OCI-LY1 (cell line): Measurements from ENCODE around the gene ACADM.

Experiments used
- H2AFZ ChIP-seq: fragments of 200-600 bp; sonication (generic), shearing (Covaris generic); 2 replicates; pipeline ENCODE4 v1.6.0; 2014; ENCODE audit warnings: antibody characterized with exemption, mild to moderate bottlenecking, low read length
- H3F3A ChIP-seq: fragments of 200-600 bp; sonication (generic), shearing (Covaris generic); 2 replicates; pipeline ENCODE4 v1.6.0; 2014; ENCODE audit warnings: mild to moderate bottlenecking, antibody characterized with exemption, low read length, moderate library complexity; ENCODE audit not compliant: insufficient read depth
- H3K27ac ChIP-seq: fragments of 200-600 bp; sonication (generic); 2 replicates; pipeline ENCODE4 v1.5.1; 2014; ENCODE audit warnings: low read length, mixed run types, mild to moderate bottlenecking, low read depth; ENCODE audit not compliant: poor library complexity, severe bottlenecking
- H3K27me3 ChIP-seq: fragments of 200-600 bp; sonication (generic); 2 replicates; pipeline ENCODE4 v1.6.0; 2014; ENCODE audit warnings: antibody characterized with exemption, mild to moderate bottlenecking, low read length, moderate library complexity; ENCODE audit not compliant: insufficient read depth
- H3K36me3 ChIP-seq: fragments of 200-600 bp; sonication (generic); 2 replicates; pipeline ENCODE4 v1.6.1; 2014; ENCODE audit warnings: mild to moderate bottlenecking, antibody characterized with exemption, low read length, moderate library complexity, mixed read lengths; ENCODE audit not compliant: insufficient read depth
- H3K4me1 ChIP-seq: fragments of 200-600 bp; sonication (generic); 2 replicates; pipeline ENCODE4 v1.5.1; 2014; ENCODE audit warnings: mild to moderate bottlenecking, low read length, moderate library complexity; ENCODE audit not compliant: insufficient read depth, severe bottlenecking
- H3K4me2 ChIP-seq: fragments of 200-600 bp; sonication (generic), shearing (Covaris generic); 2 replicates; pipeline ENCODE4 v1.6.1; 2014; ENCODE audit warnings: low read length
- H3K4me3 ChIP-seq: fragments of 200-600 bp; sonication (generic); 2 replicates; pipeline ENCODE4 v1.5.1; 2014; ENCODE audit warnings: low read length, low read depth, mild to moderate bottlenecking, mixed read lengths; ENCODE audit not compliant: poor library complexity, severe bottlenecking
- H3K79me2 ChIP-seq: fragments of 200-600 bp; shearing (Covaris generic); 2 replicates; pipeline ENCODE4 v1.6.1; 2016; ENCODE audit warnings: mixed run types, low read length, mixed read lengths; ENCODE audit not compliant: insufficient read depth
- H3K9ac ChIP-seq: fragments of 200-600 bp; sonication (generic), shearing (Covaris generic); 2 replicates; pipeline ENCODE4 v1.6.1; 2014; ENCODE audit warnings: mild to moderate bottlenecking, low read length, mixed read lengths
- H3K9me2 ChIP-seq: fragments of 200-600 bp; sonication (generic), shearing (Covaris generic); 2 replicates; pipeline ENCODE4 v1.6.1; 2014; ENCODE audit warnings: low read depth, mild to moderate bottlenecking, low read length, mixed read lengths
- H3K9me3 ChIP-seq: fragments of 200-600 bp; shearing (Covaris generic); 2 replicates; pipeline ENCODE4 v1.6.1; 2014; ENCODE audit warnings: low read length, mixed read lengths
- H4K20me1 ChIP-seq: fragments of 200-600 bp; sonication (generic), shearing (Covaris generic); 2 replicates; pipeline ENCODE4 v1.6.0; 2016; ENCODE audit warnings: mild to moderate bottlenecking, low read length; ENCODE audit not compliant: insufficient read depth
- EZH2 ChIP-seq: fragments of 200-600 bp; sonication (generic), shearing (Covaris generic); IDR thresholded peaks from 2 replicates; pipeline ENCODE4 v1.8.0; 2017; ENCODE audit warnings: borderline replicate concordance, mixed run types, mild to moderate bottlenecking, antibody characterized with exemption, low read length, moderate library complexity, mixed read lengths
- TF ChIP-seq, protein P1 (sequence below): fragments of 200-600 bp; sonication (generic), shearing (Covaris generic); IDR thresholded peaks from 2 replicates; pipeline ENCODE4 v1.5.1; 2017; ENCODE audit warnings: mild to moderate bottlenecking, antibody characterized with exemption, low read length, moderate library complexity, mixed read lengths

Gene ACADM

DNA sequence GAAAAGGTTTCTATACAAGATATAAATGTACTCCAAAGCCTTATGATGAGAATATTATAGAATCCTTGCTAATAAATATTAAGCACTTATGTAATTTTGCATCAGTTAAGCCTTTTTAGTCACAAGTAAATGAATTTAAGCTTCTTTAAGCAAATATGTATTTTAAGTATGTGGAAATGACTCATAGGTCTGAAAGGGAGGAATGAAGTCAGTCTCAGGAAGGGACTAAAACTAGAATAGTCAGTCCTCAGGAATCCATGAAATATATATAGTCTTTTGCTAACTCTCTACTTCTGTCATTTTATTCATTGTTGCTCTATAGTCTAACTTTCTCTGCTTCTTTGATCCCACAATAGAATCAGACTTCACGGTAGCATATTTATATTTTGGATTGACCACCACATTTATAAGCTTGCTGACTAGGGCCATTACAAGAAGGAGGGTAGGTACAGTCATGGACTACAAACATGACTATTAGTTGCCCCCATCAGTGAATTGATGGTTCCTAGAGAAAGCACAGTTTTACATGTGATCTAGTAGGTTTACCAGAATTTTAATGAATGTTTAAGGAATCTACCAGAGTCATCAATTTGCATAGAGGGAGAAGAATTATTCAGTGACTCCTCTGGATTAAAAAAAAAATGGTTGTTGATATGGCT, 41.3 kb downstream of the ACADM start:
- TF ChIP-seq, protein P1, sequence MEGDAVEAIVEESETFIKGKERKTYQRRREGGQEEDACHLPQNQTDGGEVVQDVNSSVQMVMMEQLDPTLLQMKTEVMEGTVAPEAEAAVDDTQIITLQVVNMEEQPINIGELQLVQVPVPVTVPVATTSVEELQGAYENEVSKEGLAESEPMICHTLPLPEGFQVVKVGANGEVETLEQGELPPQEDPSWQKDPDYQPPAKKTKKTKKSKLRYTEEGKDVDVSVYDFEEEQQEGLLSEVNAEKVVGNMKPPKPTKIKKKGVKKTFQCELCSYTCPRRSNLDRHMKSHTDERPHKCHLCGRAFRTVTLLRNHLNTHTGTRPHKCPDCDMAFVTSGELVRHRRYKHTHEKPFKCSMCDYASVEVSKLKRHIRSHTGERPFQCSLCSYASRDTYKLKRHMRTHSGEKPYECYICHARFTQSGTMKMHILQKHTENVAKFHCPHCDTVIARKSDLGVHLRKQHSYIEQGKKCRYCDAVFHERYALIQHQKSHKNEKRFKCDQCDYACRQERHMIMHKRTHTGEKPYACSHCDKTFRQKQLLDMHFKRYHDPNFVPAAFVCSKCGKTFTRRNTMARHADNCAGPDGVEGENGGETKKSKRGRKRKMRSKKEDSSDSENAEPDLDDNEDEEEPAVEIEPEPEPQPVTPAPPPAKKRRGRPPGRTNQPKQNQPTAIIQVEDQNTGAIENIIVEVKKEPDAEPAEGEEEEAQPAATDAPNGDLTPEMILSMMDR, result no peak
- no peak for TF ChIP-seq EZH2
- Histone ChIP-seq H3K79me2 (no peaks in the 10 kb centered on the region), H3K9ac (no peak overlapping the region), H3K9me2 (no peaks in the 10 kb centered on the region), H4K20me1 (no peaks in the 10 kb centered on the region), H3F3A (no peaks in the 10 kb centered on the region), H3K27me3 (no peaks in the 10 kb centered on the region), H3K4me3 (no peak overlapping the region), H3K4me1 (no peaks in the 10 kb centered on the region), H3K4me2 (no peak overlapping the region), H3K36me3 (peaks cover 33% of the 10 kb centered on the region), H2AFZ (no peak overlapping the region), H3K27ac (no peak overlapping the region), H3K9me3 (no peaks in the 10 kb centered on the region)

DNA sequence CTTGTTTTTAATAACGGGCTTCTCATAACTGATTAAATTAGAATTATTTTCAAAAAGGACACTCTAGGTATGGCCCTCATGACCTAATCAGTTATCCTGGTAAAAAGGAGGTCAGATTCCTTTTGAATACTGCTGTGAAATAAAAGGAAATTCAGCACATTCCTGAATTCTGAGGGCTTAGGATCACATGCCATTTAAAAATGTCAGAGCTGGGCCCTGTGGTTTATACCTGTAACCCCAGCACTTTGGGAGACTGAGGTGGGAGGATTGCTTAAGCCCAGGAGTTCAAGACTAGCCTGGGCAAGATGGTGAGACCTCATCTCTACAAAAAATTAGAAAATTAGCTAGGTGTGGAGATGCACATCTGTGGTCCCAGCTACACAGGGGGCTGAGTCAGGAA, 43.5 kb downstream of the ACADM start:
- Histone ChIP-seq H3K36me3 (peaks cover 11% of the 10 kb centered on the region; the same call in 1 of the 2 replicates), H3K4me2 (no peak overlapping the region), H4K20me1 (no peaks in the 10 kb centered on the region), H3K9me2 (no peaks in the 10 kb centered on the region), H3K27me3 (no peaks in the 10 kb centered on the region), H3K4me3 (no peak overlapping the region), H3K79me2 (no peaks in the 10 kb centered on the region), H3K4me1 (no peaks in the 10 kb centered on the region), H3K27ac (no peak overlapping the region), H3K9ac (no peak overlapping the region), H2AFZ (no peak overlapping the region), H3K9me3 (no peaks in the 10 kb centered on the region), H3F3A (no peaks in the 10 kb centered on the region)
- no peak for TF ChIP-seq EZH2
- TF ChIP-seq, protein P1, result no peak

DNA sequence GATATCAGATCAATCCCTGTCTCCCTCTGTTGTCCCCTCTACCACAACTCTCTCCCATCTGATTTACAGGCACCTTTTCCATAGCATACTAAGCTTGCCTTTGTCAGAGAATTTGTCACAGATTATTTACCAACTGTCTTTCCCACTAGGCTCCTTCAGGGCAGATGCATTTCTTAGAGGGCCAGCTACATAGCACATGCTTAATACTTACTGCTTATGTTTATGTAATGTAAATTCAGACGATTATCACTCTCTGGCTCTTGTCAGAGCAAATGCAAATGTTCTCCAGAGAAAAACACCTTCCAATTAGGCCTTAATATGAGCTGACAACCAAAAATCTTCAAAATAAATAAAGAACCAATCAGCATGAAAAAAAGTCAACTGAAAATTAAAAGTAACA, 46.3 kb downstream of the ACADM start:
- H3K36me3 ChIP-seq, result no peaks in the 10 kb centered on the region
- H3K4me2 ChIP-seq, result no peak overlapping the region
- no peak overlapping the region for H3K4me3 ChIP-seq
- H3K4me1 ChIP-seq, result no peaks in the 10 kb centered on the region
- H3K79me2 ChIP-seq, result no peaks in the 10 kb centered on the region
- H4K20me1 ChIP-seq, result no peaks in the 10 kb centered on the region
- H3K27me3 ChIP-seq, result no peaks in the 10 kb centered on the region
- no peaks in the 10 kb centered on the region for H3F3A ChIP-seq
- H3K9ac ChIP-seq, result no peak overlapping the region
- H3K9me2 ChIP-seq, result no peaks in the 10 kb centered on the region
- no peaks in the 10 kb centered on the region for H3K9me3 ChIP-seq
- H2AFZ ChIP-seq, result no peak overlapping the region
- no peak for TF ChIP-seq EZH2
- TF ChIP-seq, protein P1, result no peak
- no peak overlapping the region for H3K27ac ChIP-seq
